ENCODE results near the gene CAND1.

CAND1 gene

DNA sequence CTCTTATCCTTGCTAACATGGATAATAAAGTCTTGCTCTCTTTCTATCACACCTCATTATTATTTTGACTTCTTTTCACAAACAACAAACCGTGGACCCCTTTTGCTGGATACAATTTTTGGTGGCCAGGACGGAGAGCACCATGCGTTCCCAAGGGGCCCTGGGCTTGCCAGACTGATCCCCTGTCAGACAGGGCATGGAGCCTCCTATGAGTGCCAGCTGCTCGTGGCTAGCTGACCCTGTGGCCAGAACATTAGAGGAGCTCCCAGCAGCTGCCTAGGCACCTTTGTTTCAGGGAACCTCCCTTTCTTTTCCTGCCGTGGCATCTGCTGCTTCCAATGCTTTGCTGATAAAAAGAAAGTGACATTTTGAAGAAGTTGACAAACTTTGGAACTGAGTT is 12.5 kb upstream of the CAND1 start:
- TF ChIP-seq, protein P1, sequence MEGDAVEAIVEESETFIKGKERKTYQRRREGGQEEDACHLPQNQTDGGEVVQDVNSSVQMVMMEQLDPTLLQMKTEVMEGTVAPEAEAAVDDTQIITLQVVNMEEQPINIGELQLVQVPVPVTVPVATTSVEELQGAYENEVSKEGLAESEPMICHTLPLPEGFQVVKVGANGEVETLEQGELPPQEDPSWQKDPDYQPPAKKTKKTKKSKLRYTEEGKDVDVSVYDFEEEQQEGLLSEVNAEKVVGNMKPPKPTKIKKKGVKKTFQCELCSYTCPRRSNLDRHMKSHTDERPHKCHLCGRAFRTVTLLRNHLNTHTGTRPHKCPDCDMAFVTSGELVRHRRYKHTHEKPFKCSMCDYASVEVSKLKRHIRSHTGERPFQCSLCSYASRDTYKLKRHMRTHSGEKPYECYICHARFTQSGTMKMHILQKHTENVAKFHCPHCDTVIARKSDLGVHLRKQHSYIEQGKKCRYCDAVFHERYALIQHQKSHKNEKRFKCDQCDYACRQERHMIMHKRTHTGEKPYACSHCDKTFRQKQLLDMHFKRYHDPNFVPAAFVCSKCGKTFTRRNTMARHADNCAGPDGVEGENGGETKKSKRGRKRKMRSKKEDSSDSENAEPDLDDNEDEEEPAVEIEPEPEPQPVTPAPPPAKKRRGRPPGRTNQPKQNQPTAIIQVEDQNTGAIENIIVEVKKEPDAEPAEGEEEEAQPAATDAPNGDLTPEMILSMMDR (IDR thresholded peaks at IDR 0.05; ENCODE audit: insufficient read depth, low read length, poor library complexity, severe bottlenecking) = no peak
- no peak for DNase-seq (ENCODE audit: extremely low read depth, insufficient read length)
- Histone ChIP-seq H3K36me3 (ENCODE audit: control insufficient read depth, insufficient read depth, low read length) (no peaks in the 10 kb centered on the region), H3K4me3 (replicated peaks; ENCODE audit: low read depth, low read length) (no peak overlapping the region), H3K27me3 (replicated peaks; ENCODE audit: control insufficient read depth, insufficient read depth, low read length) (no peaks in the 10 kb centered on the region)

- no peaks in the 10 kb centered on the region for H3K36me3 ChIP-seq (ENCODE audit: control insufficient read depth, insufficient read depth, low read length)
- no peaks in the 10 kb centered on the region for H3K27me3 ChIP-seq (replicated peaks; ENCODE audit: control insufficient read depth, insufficient read depth, low read length)
- H3K4me3 ChIP-seq (replicated peaks; ENCODE audit: low read depth, low read length) = no peak overlapping the region
- TF ChIP-seq, protein P1 (IDR thresholded peaks at IDR 0.05; ENCODE audit: insufficient read depth, low read length, poor library complexity, severe bottlenecking) = no peak
- DNase-seq (ENCODE audit: extremely low read depth, insufficient read length) = no peak
These were observed 5.7 kb upstream of the CAND1 start for GRCh38 chr12:67263471-67263870.

DNA sequence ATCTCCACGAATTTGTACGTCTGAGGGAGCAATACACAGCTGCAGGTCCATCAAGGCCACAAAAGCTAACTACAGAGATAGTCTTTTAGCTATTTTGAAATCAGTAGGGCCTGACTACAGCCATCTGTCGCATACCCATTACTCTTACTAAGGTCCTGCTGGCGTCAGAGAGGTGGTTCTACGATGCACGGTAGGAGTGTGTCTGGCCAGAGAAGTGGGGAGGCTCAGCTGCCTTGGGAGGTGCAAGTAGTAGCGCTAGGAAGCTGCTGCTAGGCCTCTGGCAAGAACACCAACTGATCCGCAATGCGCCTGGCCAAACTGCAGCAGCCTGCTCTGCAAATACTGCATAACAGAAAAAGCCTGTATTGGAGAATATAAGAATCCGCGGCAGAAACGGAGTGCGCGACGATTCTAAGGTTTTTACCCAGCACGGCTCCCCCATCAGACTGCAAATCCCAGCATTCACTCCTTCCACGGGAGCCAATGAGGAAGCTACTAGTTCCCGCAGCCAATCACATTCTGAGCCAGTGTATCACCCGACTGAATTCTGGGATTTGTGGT is 743 bp upstream of the CAND1 start:
- TF ChIP-seq, protein P1 (IDR thresholded peaks at IDR 0.05; ENCODE audit: insufficient read depth, low read length, poor library complexity, severe bottlenecking) = no peak
- peak overlapping the region; percentile 68 for H3K4me3 ChIP-seq (replicated peaks; ENCODE audit: low read depth, low read length)
- no peaks in the 10 kb centered on the region for H3K27me3 ChIP-seq (replicated peaks; ENCODE audit: control insufficient read depth, insufficient read depth, low read length)
- peak; percentile 84 for DNase-seq (ENCODE audit: extremely low read depth, insufficient read length)
- H3K36me3 ChIP-seq (ENCODE audit: control insufficient read depth, insufficient read depth, low read length) = no peaks in the 10 kb centered on the region

DNA sequence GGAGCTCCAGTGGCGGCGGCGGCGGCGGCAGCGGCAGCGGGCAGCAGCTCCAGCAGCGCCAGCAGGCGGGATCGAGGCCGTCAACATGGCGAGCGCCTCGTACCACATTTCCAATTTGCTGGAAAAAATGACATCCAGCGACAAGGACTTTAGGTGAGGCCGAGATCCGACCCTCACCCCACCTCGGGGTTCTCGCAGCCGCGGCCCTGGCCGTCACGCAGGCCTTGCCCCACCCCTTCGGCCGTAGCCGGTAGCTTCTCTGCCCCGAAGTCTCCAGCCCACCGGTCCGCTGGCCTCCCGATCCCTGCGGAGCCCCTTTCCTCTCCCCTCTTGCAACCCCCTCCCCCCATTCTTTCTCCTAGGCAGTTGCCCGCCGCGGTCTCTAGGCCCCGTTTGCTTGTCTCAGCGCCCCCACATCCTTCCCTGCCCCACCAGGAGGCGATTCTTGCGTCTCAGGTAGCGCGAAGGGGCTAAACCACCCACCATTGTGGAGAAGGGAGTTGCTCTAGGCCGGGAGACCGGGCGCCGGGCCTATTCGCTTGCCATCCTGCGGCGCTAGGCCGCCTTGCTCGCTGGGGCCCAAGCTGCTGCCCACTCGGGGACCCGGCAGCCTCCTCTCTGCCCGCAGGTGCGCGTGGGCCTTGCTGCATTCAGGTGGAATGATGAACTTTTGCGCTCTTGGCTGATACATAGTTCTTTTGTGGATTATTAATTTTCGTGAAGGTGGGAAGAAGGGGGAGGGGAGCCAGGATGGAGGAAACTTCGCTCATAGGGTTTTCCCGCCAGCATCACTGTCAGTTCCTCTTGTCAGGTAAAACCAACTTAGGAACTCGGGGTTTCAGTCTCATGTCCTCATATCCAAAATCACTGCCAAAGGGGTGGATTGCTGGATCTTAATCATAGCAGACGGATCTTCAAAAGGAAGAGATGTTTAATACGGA is 745 bp downstream of the CAND1 start:
- peak; percentile 73 for DNase-seq (ENCODE audit: extremely low read depth, insufficient read length)
- no peaks in the 10 kb centered on the region for H3K36me3 ChIP-seq (ENCODE audit: control insufficient read depth, insufficient read depth, low read length)
- TF ChIP-seq, protein P1 (IDR thresholded peaks at IDR 0.05; ENCODE audit: insufficient read depth, low read length, poor library complexity, severe bottlenecking) = no peak
- peak overlapping the region; percentile 81 for H3K4me3 ChIP-seq (replicated peaks; ENCODE audit: low read depth, low read length)
- H3K27me3 ChIP-seq (replicated peaks; ENCODE audit: control insufficient read depth, insufficient read depth, low read length) = no peaks in the 10 kb centered on the region

- DNase-seq (ENCODE audit: extremely low read depth, insufficient read length) = no peak
- TF ChIP-seq, protein P1 (IDR thresholded peaks at IDR 0.05; ENCODE audit: insufficient read depth, low read length, poor library complexity, severe bottlenecking) = no peak
- H3K36me3 ChIP-seq (ENCODE audit: control insufficient read depth, insufficient read depth, low read length) = no peaks in the 10 kb centered on the region; the same call in 1 of the 2 replicates
- H3K4me3 ChIP-seq (replicated peaks; ENCODE audit: low read depth, low read length) = peak overlapping the region; percentile 81
- no peaks in the 10 kb centered on the region for H3K27me3 ChIP-seq (replicated peaks; ENCODE audit: control insufficient read depth, insufficient read depth, low read length)
These were observed 1.5 kb downstream of the CAND1 start for GRCh38 chr12:67270622-67271021.

Data from GM06990 (cell line).